Stimulated activated CD4-positive, alpha-beta T cell treated with anti-CD3 and anti-CD28 coated beads, Interleukin-15, amount 100 ng/mL, for 1 hour (primary cell): ENCODE results near the gene POU2F3.

ENCODE experiments used
- DNase-seq, 2 donors: peaks; one replicate each; pipeline ENCODE4 v3.0.0-alpha.2; 2020; ENCODE audit warnings: low read depth in 1 of 2, low spot score in 1 of 2

POU2F3 gene

DNA sequence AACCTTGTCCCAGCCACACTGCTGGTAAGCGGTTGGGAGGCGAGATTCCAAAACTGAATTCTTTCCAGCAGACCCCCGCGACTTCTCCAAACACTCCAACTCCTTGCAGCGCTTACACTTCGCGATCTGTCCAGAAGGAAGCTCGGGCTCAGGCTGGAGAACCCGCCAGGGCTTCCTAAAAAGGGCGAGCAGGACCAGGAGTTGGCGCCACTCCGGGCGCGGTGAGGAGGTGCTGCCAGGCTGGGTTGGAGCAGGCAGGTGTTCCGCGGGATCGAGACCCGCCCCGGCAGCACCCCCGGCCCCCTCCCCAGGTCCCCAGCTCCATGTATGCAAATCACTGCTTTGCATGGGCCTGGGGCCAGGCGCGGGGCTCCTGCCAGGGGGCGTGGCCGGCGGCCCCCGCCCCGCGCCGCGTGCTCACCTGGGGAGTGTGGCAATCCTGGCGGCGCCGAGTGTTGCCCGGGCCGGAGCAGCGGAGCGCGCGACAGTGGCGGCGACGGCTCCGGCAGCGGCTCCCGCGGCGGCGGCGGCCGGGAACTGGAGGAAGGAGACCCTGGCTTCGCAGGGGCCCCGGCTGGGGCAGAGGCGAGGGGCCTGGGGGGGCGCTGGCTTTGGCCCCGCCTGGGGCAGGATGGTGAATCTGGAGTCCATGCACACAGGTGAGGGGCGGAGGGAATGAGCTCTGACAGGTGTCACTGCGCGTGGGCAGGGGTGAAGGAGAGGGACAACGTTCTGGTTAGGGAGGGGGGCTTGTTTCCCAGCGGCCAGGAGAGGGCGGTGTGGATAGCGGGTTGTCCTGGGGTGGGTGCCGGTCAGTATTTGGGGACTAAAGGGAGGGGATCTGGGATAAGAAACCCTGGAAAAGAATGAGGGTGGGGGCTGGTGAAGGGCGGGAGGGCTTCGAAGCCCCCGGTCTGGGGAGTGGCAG lies at the start of gene POU2F3:
Gene POU2F3, plus strand, starts transcription at position 428 of the 928 bp plus-strand sequence. Its CDS starts 204 bp downstream, at position 632.
- DNase-seq = no peak

DNA sequence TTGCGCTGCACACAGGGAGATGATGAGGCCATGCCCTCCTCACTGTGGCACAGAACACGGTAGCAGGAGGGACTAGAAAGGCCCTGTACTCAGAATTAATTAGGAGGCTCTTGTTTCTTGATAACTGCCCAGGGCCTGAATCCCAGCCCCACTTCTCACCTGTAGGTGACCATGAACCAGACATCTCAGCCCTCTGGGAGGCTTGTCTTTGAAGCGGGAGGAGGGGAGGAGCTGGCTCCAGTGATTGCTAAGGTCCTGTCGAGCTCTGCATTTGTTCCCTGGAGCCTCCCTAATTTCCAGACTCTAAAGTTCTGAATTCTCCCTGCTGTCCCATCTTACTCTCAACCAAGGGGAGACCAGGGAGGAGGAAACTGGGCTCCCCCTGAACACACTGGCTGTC lies 48.9 kb upstream of the POU2F3 start:
- no peak for DNase-seq

DNA sequence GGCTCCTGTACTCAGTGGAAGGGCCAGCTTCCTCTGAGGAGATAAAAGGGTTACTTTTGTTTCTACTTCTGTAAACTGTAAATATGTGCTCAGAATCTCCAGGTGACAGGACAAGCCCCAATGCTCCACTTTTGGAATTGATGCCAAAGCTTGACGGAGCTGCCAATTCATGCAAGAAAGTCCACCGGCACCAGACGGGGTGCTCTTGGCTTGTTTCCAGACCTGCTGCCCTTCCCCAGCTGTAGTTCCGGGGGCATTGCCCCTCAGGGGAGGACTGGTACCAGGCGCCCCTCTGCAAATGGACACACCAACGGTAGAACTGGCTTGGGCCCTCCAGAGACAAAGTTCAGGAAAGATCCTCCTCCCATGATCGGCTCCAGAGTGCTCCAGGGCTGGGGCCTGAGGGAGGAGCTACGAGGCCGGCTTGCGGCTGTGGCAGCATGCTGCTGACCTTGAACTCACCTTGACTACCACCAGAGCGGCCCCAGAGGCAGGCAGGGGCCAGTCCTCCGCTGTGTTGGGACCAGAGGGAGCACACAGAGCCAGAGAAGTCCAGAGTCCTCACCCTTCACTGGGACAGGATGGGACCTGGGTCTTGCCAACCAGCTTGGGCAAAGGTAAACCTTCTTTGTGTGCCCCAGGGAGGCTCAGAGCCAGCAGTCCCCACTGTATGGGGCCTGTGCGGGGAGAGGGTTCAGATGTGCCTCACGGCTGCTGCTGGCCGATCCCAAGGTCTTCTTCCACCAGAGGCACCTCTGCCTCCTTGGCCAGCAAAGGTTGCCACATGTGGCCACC lies 46.9 kb upstream of the POU2F3 start:
- no peak for DNase-seq

DNA sequence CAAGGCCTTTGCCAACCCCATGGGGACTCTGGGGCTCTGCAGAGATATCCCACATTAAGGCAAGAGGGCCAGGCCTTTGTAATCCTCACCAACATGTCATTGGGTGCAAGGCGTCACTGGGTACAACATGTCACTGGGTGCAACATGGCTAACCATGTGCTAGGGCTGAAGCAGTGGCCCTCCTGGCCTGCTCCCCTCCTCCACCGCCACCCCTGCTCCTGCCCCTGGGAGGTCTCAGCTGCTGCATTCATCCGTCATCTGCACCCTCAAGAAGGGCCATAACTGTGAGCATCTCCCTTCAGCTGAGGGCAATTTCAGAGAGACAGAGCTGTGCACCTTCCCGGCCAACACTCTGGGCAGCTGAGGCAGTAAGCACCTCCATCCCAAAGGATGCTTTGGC lies 45.8 kb upstream of the POU2F3 start:
- no peak for DNase-seq

DNA sequence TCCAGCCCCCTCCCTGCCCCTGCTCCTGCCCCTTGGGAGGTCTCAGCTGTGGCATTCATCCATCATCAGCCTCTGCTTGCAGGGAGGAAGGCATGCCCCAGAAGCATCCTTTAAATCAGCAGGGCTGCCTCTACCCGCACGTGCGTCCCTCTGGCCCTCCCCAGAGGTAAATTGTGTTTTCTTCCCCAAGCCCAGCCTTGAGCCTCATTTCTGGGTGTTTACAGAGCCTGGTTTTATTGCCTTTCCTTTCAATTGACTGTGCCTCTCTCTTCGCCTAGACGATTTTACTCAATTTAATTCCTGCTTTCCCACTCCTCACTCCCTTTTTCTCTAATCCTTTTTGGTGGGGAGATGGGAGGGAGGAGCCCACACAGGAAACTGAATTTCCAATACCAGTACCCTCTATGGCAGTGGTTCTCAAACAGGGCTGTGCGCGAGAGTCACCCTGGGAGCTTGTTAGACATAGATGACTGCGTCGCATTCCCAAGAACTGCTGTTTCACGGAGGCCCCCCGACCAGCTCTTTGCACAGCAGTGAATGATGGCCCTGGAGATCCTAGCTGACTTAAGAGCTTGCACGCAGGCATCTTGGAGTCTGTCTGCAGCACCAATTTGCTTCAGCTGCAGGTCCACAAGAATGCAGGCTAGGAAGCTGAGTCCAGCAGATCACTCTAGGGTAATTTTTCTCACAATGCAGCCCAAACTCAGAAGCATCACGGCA lies 44.2 kb upstream of the POU2F3 start:
- no peak for DNase-seq

DNA sequence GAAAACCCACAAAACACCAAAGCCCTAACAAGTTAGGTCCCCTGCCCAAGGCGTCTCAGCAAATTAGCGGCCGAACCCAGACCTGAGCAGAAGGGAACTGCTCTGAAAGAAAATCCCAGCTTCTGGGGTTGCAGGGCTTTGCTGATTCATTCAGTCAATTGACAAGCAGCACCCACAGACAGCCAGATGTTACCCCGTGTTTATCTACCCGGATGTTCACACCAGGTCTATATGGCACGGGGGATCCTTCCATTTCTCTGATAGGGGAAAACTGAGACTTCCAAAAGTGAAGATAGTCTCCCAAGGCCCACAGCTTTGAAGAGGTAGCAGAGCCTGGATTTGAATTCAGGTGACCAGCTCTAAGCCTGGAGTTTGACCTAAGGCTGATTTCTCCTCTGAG lies 43.1 kb upstream of the POU2F3 start:
- no peak for DNase-seq

DNA sequence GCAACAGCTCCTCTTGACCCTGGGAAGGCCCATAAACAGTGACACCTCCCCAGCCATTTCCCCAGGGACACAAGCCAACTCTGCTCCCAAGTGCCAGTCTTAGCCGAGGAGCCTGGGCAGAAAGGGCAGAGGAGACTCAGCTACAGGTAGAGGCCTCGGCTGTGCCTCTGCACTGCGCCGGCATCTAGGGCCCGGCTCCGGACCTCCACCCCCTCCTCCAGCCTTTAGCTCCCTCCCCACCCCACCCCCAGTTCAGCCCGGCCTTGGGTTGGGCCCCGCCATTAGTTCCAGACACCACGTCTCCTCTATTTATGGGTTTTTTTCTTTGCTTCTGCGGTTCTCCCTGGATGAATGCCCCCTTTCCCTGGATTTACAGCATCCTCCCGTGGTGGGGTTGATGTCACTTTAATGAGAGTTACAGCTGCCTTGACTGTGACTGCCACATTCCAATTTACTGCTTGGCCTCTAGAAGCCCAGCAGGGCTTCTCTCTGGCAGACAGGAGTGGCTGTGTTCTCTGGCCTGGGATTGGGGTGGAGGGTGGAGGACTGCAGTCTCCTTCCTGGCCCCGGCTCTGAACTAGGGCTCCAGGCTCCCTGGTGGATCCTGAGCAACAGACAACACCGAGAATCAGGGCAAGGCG lies 42.6 kb upstream of the POU2F3 start:
- no peak for DNase-seq

DNA sequence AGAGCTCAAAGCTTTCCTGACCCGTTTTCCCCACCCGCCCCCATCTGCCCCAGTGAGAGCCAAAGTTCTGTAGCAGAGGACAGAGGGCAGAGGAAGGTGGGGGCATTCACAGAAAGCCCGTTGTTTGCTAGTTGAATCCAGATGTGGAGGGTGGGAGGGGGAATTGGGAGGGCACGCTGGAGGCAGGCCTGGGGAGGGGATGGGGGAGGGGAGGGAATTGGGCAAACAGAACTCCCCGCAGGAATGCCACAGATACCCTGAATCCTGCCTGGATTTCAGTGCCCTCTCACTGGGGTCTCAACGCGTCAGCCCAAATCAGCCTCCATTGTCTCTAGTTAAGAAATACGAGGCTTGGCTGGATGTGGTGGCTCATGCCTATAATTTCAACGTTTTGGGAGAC lies 42.0 kb upstream of the POU2F3 start:
- DNase-seq = no peak

DNA sequence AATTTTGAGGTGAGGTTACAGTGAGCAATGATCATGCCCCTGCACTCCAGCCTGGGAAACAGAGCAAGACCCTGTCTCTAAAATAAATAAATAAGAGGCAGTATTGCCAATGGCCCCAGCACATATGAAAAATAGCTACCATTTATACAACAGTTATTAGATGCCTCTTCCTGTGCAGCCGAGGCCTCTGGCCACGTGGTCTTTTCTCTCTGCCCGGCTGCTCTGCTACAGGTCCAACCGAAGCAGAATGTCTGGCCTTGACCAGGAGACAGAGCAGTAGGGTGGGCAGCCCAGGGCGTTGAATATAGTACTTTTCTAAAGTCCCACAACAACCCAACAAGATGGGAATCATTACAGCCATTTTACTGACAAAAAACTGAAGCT lies 41.5 kb upstream of the POU2F3 start:
- DNase-seq = no peak

DNA sequence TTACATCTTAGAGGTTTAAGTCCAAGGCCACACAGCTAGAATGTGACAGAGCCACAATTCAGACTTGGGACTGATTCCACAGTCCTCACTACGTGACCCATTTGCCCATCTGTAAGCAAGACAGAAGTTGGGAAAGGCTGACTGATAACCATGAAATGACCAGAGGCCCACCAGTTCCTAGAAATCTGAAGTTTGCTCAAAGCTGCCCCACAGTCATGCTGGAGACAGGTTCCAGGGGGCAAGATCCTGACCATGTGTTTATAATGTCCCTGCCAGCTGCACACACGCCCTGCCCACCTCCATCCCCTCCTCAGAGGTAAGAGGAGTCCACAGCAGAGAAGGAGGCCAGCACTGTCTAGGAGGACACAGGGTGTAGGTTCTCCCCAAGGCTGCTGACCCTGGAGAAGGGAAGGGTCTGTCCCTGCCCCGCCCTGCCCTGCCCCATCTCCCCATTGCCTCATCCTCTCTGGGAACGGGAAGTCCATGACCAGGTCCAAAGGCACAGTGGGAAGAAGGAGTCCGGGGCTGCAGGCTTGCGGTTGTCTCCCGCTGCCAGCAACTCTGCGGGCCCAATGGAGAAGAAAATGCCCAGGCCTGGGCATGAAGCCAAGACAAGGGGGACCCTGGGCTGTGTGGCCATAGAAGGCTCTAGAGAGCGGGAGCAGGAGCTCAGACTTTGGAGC lies 41.0 kb upstream of the POU2F3 start:
- no peak for DNase-seq

DNA sequence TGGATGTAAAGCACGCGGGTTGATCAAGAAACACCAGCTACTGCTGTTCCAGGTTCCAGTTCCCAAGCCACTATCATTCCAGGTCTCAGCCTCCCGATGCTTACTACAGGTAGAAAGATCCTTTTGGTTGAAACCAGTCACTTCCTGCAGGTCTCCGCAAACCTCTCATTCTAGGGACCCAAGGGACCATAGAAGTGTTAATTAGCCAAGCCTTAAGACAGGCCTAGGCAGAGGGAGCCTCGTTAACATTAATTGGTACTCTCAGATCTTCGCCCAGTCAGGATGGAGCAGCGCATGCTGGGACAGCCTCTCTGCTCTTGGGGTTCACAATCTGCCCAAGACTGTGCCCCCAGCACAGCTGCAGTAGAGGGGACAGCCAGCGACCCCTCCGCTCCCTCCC lies 40.3 kb upstream of the POU2F3 start:
- no peak for DNase-seq

DNA sequence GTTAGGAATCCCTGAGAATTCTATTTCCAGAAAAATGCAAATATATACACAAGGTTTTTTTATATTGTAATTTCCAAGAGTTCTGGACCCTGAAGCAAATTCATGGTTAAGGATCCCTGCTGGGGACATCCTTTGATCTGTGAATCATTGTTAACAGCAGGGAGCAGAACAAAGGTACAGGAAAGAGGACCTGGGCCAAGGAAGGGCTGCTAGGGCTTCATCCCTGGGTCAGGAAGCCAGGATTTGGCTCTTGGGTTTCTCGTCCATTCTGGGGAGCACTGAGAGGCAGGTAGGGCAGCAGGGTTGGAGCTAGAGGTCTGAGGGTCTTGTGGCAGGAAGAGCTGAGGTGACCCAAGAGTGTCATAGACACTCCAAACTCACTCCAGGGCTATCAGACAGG lies 39.3 kb upstream of the POU2F3 start:
- DNase-seq = no peak

DNA sequence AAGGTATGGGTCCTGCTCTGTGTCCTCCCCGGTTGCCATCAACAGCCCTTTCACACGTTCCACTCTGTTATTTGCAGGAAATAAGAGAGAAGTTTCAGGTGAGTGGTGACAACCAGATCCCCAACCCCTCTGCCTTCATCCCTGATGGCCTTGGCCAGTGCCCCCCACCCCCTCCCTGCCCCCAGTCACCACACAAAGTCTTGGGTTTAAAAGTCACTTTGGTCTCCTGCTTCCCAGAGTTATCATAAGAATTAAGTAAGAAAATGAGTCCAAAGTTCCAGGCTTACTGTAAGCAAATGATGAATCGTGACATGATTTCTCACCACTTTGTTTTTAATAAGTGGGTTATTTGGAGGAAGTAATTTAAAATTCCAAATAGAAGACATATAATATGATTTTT lies 38.3 kb upstream of the POU2F3 start:
- DNase-seq = no peak

DNA sequence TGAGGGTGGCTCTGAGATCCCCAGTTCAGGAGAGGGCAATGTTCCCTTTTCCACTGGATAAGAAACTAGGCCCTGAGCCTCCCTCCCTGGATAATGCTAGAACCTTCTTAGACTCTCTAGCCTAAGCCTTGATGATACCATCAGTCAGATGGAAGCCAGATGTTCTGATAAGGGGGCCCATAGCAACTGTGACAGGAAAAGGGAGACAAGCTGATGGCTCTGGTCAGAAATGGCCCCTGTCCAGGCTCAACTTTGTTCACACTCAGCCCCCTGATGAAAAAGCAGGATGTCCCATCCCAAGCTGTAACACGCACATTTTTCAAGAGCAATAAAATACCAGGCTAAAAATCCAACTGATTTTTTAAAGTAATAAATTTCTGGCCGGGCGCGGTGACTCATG lies 36.3 kb upstream of the POU2F3 start:
- no peak for DNase-seq

DNA sequence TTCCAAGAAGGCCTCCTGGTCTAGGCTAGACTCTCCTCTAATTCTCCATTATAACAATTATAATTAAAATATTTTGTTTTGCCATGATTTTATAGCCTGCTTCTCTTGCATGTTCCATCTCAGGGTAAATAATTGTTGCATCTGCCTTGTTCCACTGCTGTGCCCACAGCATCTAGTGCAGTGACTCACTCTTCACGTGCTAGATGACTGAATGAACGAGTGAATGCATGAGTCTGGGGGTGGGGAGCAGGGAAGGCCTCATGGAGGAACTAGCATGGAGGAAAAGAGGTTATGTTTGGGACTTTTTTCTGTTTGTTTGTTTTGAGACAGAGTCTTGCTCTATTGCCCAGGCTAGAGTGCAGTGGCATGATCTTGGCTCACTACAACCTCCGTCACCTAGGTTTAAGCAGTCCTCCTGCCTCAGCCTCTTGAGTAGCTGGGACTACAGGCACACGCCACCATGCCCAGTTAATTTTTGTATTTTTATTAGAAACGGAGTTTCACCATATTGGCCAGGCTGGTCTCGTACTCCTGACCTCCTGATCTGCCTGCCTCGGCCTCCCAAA lies 34.3 kb upstream of the POU2F3 start:
- DNase-seq = no peak

DNA sequence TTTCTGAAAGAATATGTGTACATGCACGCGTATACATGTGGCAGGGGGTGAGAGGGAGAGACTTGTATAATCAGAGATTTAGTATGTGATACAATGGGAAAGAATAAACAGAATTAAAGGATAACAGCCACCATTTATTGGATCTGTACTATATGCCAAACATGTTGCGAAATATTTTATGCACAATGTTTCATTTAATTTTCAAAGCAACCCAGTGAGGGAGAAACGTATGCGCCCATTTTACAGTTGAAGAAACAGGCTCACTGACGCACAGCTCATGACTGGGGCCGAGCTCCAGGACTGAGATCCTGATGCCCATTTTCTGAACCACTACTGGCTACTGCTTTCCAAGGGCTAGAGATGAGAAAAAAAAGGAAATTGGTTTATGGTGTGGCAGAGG lies 32.4 kb upstream of the POU2F3 start:
- no peak for DNase-seq

DNA sequence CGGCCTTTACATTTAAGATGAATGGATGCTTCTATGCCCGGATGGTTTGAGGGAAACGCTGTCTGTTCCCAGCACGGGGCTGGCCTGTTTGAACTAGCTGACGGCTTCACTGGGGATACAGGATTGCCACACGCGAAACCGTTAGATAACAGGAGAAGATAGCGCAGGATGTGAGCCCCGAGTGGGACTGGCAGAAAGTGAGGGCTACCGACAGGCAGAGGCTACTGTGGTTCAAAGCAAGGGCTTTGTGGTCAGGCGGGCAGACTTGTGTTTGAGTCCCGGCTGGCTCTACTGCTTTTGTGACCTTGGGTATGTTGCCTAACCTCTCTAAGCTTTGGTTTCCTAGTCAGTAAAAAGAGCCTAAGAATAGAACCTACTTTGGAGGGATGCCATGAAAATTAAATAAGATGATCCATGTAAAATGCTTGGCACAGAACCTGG lies 31.9 kb upstream of the POU2F3 start:
- DNase-seq = no peak

DNA sequence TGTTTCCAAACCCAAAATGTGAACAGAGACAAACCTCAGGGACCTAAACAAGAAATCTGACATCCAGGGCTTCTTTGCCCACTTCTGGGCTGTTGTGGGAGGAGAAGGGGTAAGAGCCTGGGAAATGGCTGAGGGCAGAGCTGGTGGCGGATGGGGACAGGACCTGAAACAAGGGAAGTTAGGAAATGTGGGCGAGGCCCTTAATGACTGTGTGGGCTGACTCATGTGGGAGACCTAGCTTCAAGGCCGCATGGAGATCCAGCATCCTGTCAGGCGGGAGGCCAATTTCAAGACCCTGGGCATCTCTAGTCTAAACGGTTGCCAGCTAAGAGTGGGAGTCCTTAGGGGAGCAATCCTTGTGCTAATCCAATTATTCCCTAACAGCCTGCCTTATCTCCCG lies 31.2 kb upstream of the POU2F3 start:
- no peak for DNase-seq

DNA sequence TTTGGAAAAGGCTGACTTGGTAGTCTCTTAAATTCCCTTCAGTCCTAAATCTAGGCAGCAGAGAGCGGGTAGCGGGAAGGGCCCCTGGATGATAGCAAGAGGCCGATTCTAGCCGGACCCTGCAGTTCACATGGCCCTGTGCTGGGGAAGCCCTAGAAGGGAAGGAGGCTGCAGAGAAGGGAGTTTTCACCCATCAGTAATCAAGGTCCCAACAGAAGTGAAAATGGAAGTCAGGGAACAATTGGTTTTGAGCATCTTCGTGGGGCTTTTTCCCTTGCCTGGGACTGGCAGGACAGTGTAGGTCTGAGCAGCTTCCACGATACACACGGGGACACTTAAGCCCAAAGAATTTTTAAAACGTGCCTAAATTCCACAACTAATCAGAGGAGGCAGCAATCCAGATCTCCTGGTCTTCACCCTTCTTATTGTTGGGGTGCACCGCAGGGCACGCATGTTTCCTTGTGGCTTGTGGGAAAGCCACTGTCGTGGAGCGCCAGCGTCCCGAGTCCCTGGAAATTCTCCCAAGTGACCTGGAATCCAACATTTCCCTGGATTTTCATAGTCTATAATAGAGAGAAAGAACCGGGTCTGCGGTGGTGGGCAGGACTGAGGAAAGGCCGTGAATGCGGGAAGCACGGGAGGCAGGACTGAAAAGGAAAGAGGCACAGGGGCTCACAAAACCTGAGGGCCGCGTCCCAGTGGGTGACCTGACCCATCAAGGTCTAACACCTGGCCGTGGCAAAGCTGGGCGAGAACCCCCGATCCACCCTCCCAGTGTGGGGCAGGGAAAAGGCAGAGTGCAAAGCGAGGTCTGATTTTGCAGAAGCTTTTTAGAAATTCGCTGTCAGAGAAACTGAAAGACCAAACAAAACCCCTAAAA lies 30.0 kb upstream of the POU2F3 start:
- DNase-seq = no peak
